GM12865 (cell line): ENCODE data around the gene RHOC.

Experiments
- DNase-seq: peaks from one replicate; pipeline ENCODE4 v3.0.0; 2010; ENCODE audit warnings: low read depth
- H3K4me3 ChIP-seq: 2 replicates; pipeline ENCODE4 v1.5.1; 2011; ENCODE audit warnings: mild to moderate bottlenecking, low read depth, low read length, control low read depth
- TF ChIP-seq, protein P1 (sequence below): IDR thresholded peaks from 2 replicates; pipeline ENCODE4 v1.5.1; 2011; ENCODE audit warnings: low read length, control low read depth, low read depth, inconsistent platforms; ENCODE audit not compliant: insufficient read depth; ENCODE audit errors: missing control alignments

RHOC gene

GRCh38 chr1:112706505-112707220 lies at the start of gene RHOC:
Gene RHOC (minus strand): TSS chr1:112707127. CDS start chr1:112703799, 3,328 bp downstream.
- TF ChIP-seq, protein P1, sequence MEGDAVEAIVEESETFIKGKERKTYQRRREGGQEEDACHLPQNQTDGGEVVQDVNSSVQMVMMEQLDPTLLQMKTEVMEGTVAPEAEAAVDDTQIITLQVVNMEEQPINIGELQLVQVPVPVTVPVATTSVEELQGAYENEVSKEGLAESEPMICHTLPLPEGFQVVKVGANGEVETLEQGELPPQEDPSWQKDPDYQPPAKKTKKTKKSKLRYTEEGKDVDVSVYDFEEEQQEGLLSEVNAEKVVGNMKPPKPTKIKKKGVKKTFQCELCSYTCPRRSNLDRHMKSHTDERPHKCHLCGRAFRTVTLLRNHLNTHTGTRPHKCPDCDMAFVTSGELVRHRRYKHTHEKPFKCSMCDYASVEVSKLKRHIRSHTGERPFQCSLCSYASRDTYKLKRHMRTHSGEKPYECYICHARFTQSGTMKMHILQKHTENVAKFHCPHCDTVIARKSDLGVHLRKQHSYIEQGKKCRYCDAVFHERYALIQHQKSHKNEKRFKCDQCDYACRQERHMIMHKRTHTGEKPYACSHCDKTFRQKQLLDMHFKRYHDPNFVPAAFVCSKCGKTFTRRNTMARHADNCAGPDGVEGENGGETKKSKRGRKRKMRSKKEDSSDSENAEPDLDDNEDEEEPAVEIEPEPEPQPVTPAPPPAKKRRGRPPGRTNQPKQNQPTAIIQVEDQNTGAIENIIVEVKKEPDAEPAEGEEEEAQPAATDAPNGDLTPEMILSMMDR, result no peak
- peak within 1 kb of the TSS; percentile 92 for H3K4me3 ChIP-seq
- DNase-seq, result peak; percentile 83

DNA sequence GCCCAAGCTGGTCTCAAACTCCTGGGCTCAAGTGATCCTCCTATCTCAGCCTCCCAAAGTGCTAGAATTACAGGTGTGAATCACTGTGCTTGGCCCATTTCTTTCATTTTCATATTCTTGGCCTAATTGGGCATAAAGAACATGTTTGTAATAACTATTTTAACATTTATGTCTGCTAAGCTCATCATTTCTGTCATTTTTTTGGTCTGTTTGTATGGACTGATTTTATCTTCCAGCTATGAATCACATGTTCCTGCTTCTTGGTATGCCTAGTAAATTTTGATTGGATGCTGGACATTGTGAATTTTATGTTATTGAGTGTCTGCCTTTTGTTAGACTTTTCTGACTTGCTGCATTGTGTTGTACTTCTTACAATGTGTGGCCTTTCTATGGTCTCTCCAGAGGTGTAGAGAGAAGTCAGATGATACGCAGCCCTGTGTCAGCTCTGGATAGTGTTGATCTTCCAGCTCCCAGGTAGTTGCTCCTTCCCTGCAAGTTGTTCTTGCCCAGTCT lies 47.2 kb upstream of the RHOC start:
- no peak overlapping the region for H3K4me3 ChIP-seq
- no peak for DNase-seq
- TF ChIP-seq, protein P1, result no peak

DNA sequence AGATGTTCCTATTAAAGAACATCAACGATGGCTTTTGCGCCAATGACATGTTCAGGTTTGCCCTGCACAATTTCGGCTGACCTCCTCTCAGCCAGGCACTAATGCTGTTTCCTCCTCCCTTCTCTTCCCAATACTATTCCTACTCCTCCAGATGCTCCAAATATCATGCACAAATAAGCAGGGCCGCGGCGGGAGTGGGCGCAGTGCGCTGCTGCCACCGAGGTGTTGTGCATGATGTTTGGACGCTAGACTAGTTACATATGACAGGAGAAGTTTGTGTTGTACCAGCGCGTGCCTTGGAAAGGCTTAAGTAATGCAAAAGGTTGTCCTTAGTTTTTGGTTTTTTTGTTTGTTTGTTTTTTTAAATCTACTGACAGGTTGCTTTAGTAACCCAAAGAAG lies 41.5 kb upstream of the RHOC start:
- H3K4me3 ChIP-seq, result no peak overlapping the region
- TF ChIP-seq, protein P1, result no peak
- DNase-seq, result no peak

- DNase-seq, result no peak
- TF ChIP-seq, protein P1, result no peak
- no peak overlapping the region for H3K4me3 ChIP-seq
These were observed 37.2 kb upstream of the RHOC start for GRCh38 chr1:112744009-112744578.

DNA sequence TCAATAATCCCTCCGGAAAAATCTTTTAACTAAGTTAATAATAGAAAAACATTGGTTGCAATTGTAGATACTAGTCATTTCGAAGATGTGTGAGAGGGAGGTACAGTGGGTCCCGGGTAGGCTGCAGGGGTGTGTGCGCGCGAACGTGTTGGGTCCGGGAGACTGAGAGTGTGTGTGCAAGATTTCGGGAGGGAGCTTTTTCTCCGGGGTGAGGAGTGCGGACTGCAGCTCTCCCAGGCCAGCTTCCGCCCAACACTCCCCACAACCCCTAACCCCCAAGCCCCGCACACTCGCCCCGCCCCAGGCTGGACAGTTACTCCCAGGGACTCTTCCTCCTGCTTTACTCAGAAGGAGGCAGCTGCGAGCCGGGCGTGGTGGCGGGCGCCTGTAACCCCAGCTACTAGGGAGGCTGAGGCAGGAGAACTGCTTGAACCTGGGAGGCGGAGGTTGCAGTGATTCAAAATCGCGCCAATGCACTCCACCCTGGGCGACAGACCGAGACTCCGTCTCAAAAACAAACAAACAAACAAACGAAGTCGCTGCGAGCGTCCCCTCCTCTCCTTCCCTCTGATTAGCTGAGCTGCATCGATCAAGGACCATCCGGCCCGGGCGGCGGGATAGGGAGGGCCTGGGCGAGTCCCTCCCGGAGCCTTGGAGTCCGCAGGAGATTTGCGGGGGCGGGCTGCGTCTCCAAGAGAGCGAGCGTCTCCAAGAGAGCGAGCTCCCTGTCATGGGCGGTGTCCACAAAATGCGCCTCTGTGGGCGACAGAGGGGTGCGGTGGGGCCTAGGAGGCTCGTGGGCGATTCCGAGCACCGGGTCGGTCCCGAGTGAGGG lies 36.5 kb upstream of the RHOC start:
- DNase-seq, result no peak
- H3K4me3 ChIP-seq, result no peak overlapping the region
- TF ChIP-seq, protein P1, result no peak

DNA sequence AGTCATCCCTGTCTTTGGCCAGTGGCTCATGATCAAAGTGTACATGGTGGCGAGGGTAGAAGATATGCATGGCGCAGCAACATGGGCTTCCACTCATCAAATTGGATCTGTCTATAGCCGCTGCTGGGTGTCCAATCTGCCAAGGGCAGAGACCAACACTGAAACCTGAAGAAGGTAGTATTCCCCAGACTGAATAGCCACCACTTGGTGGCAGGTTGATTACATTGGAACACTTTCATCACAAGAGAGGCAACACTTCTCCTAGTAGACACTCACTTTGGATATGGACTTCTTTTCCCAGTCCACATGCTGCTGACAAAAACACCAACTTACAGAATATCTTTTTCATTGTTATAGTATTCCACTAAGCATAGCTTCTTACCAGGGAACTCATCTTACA lies 30.6 kb upstream of the RHOC start:
- DNase-seq, result no peak
- H3K4me3 ChIP-seq, result no peak overlapping the region
- TF ChIP-seq, protein P1, result no peak
